DMS114 treated with DMSO at 0.1 percent for 48 hours (cell line): ENCODE data around the gene C17orf113.
"Not testable (repeated sequence)": the region's sequence is repeated elsewhere in the genome, so short reads cannot be mapped to it uniquely, and the experiment has no call there.

Experiments used
- DNase-seq: peaks from one replicate; lab custom pipeline; 2025; ENCODE audit not compliant: unreplicated experiment; lab: John Stamatoyannopoulos, UW

Gene C17orf113

GRCh38 chr17:42042598-42043319 lies 7.6 kb downstream of the C17orf113 start:
- DNase-seq = no peak

- DNase-seq = no peak
Observed at GRCh38 chr17:42041619-42042018, 8.8 kb downstream of the C17orf113 start.

- DNase-seq = no peak
Observed at GRCh38 chr17:42040818-42041217, 9.6 kb downstream of the C17orf113 start.

- no peak for DNase-seq
Observed at GRCh38 chr17:42039794-42040763, 10.3 kb downstream of the C17orf113 start.

- DNase-seq = no peak
Observed at GRCh38 chr17:42038221-42038973, 12.0 kb downstream of the C17orf113 start.

GRCh38 chr17:42034059-42034458 lies 16.3 kb downstream of the C17orf113 start:
- no peak for DNase-seq

GRCh38 chr17:42031584-42031983 lies 18.8 kb downstream of the C17orf113 start:
- DNase-seq = no peak

- no peak for DNase-seq
Observed at GRCh38 chr17:42028791-42029127, 21.6 kb downstream of the C17orf113 start.

- DNase-seq = no peak
Observed at GRCh38 chr17:42027961-42028790, 22.2 kb downstream of the C17orf113 start.

- DNase-seq = no peak
Observed at GRCh38 chr17:42027590-42027889, 22.9 kb downstream of the C17orf113 start.

- no peak for DNase-seq
Observed at GRCh38 chr17:42026857-42027589, 23.4 kb downstream of the C17orf113 start.

- DNase-seq = no peak
Observed at GRCh38 chr17:42025936-42026335, 24.5 kb downstream of the C17orf113 start.

- DNase-seq = no peak
Observed at GRCh38 chr17:42025191-42025579, 25.2 kb downstream of the C17orf113 start.

- no peak for DNase-seq
Observed at GRCh38 chr17:42023524-42024349, 26.7 kb downstream of the C17orf113 start.

- not testable (repeated sequence) for DNase-seq
Observed at GRCh38 chr17:42020845-42021244, 29.6 kb downstream of the C17orf113 start.

- DNase-seq = peak; percentile 78
Observed at GRCh38 chr17:42019509-42020404, 30.6 kb downstream of the C17orf113 start, which contains the start of gene NKIRAS2. Gene NKIRAS2 (plus strand): TSS chr17:42020090. CDS start chr17:42021578, 1,488 bp downstream.

- no peak for DNase-seq
Observed at GRCh38 chr17:42018988-42019387, 31.4 kb downstream of the C17orf113 start.

- no peak for DNase-seq
Observed at GRCh38 chr17:42018339-42018738, 32.1 kb downstream of the C17orf113 start.
